Adrenal gland (tissue), 5 donors: ENCODE measurements around the gene AGT.

Source experiments
- POLR2A ChIP-seq, 2 donors: fragments of 450-650 bp; IDR thresholded peaks; one replicate each; pipeline ENCODE4 v1.6.1; 2017; ENCODE audit warnings: antibody characterized with exemption in 2 of 2, mild to moderate bottlenecking in 2 of 2, moderate library complexity in 1 of 2
- TF ChIP-seq, protein P1 (sequence below), 6 experiments: fragments of 450-650 bp in 4 of 6; fragments of 200-600 bp in 2 of 6; sonication (generic) in 1 of 6; IDR thresholded peaks; 1 replicate in 5 of 6; 2 replicates in 1 of 6; pipeline versions ENCODE4 v1.5.1 to v1.8.0; 2016 to 2021; ENCODE audit warnings: antibody characterized with exemption in 6 of 6, mild to moderate bottlenecking in 2 of 6, moderate library complexity in 1 of 6
- donor health status: DM: no; HTN: no; CAD: no.

- TF ChIP-seq, protein P1, sequence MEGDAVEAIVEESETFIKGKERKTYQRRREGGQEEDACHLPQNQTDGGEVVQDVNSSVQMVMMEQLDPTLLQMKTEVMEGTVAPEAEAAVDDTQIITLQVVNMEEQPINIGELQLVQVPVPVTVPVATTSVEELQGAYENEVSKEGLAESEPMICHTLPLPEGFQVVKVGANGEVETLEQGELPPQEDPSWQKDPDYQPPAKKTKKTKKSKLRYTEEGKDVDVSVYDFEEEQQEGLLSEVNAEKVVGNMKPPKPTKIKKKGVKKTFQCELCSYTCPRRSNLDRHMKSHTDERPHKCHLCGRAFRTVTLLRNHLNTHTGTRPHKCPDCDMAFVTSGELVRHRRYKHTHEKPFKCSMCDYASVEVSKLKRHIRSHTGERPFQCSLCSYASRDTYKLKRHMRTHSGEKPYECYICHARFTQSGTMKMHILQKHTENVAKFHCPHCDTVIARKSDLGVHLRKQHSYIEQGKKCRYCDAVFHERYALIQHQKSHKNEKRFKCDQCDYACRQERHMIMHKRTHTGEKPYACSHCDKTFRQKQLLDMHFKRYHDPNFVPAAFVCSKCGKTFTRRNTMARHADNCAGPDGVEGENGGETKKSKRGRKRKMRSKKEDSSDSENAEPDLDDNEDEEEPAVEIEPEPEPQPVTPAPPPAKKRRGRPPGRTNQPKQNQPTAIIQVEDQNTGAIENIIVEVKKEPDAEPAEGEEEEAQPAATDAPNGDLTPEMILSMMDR (IDR thresholded peaks at IDR 0.05): no peak
- no peak for TF ChIP-seq POLR2A (IDR thresholded peaks at IDR 0.05)
Measured at GRCh38 chr1:230702934-230703678, 10.8 kb downstream of the AGT start.
